Hepatocyte (in vitro differentiated cells): Measurements from ENCODE around the gene ALDH1B1.

Source experiments
- EZH2 ChIP-seq: fragments of 200-600 bp; sonication (generic); IDR thresholded peaks from 2 replicates; pipeline ENCODE4 v1.6.1; 2016; ENCODE audit warnings: antibody characterized with exemption, mild to moderate bottlenecking, borderline replicate concordance
- TF ChIP-seq, protein P1 (sequence below): fragments of 200-600 bp; sonication (generic); IDR thresholded peaks from 2 replicates; pipeline ENCODE4 v1.5.1; 2016; ENCODE audit warnings: antibody characterized with exemption, mild to moderate bottlenecking; ENCODE audit not compliant: poor library complexity

DNA sequence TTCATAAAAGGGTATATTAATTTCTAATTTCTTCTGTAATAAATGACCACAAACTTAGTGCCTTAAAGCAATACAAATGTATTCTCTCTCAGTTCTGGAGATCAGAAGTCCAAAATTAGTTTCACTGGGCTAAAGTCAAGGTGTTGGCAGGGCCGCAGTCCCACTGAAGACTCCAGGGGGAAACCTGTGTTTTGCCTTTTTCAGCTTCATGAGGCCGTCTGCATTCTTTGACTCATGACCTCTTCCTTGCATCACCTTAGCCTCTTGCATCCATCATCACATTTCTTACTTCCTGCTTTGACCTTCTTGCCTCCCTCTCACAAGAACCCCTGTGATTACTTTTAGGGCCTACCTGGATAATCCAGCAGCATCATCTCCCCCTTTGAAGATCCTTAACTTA, 42.0 kb upstream of the ALDH1B1 start:
- TF ChIP-seq, protein P1, sequence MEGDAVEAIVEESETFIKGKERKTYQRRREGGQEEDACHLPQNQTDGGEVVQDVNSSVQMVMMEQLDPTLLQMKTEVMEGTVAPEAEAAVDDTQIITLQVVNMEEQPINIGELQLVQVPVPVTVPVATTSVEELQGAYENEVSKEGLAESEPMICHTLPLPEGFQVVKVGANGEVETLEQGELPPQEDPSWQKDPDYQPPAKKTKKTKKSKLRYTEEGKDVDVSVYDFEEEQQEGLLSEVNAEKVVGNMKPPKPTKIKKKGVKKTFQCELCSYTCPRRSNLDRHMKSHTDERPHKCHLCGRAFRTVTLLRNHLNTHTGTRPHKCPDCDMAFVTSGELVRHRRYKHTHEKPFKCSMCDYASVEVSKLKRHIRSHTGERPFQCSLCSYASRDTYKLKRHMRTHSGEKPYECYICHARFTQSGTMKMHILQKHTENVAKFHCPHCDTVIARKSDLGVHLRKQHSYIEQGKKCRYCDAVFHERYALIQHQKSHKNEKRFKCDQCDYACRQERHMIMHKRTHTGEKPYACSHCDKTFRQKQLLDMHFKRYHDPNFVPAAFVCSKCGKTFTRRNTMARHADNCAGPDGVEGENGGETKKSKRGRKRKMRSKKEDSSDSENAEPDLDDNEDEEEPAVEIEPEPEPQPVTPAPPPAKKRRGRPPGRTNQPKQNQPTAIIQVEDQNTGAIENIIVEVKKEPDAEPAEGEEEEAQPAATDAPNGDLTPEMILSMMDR, result no peak
- no peak for TF ChIP-seq EZH2
